Transverse colon (tissue), 4 donors: ENCODE data around the gene THSD8. TPM values are rescaled to one million over a fixed set of nuclear protein-coding genes. Genes with fewer than 3 reads are reported as not detected.

Experiments used
- DNase-seq: peaks from one replicate; pipeline ENCODE4 v3.0.0-alpha.2; 2019
- H3K27ac ChIP-seq, 4 donors: fragments of 200-600 bp; sonication (generic); 2 replicates each; pipeline ENCODE4 v1.5.1; 2016 to 2018; ENCODE audit warnings: inconsistent platforms in 4 of 4
- H3K27me3 ChIP-seq: fragments of 200-600 bp; sonication (generic); 2 replicates; pipeline ENCODE4 v1.5.1; 2017; ENCODE audit warnings: inconsistent platforms
- H3K36me3 ChIP-seq, 4 donors: fragments of 200-600 bp; sonication (generic); 2 replicates each; pipeline ENCODE4 v1.5.1; 2017 to 2019; ENCODE audit warnings: inconsistent platforms in 4 of 4
- H3K4me1 ChIP-seq, 4 donors: fragments of 200-600 bp; sonication (generic); 2 replicates each; pipeline ENCODE4 v1.5.1; 2017 to 2020; ENCODE audit warnings: inconsistent platforms in 4 of 4
- H3K4me3 ChIP-seq, 4 donors: fragments of 200-600 bp; sonication (generic); 1 replicate in 1 of 4; 2 replicates in 3 of 4; pipeline versions ENCODE4 v1.5.1 to v1.6.1; 2017 to 2019; ENCODE audit warnings: inconsistent platforms in 4 of 4
- H3K9me3 ChIP-seq, 2 donors: fragments of 200-600 bp; sonication (generic); 2 replicates each; pipeline ENCODE4 v1.5.1; 2017 to 2019; ENCODE audit warnings: inconsistent platforms in 2 of 2
- CTCF ChIP-seq, 5 experiments: fragments of 200-600 bp in 3 of 5; fragments of 450-650 bp in 2 of 5; sonication (generic) in 3 of 5; IDR thresholded peaks; 1 replicate in 2 of 5; 2 replicates in 3 of 5; pipeline ENCODE4 v1.5.1; 2016 to 2017; ENCODE audit warnings: antibody characterized with exemption in 5 of 5, inconsistent platforms in 3 of 5, mild to moderate bottlenecking in 2 of 5, moderate library complexity in 1 of 5
- EP300 ChIP-seq: sonication (generic); formaldehyde crosslinking; IDR thresholded peaks from one replicate; pipeline ENCODE4 v1.6.1; 2017; ENCODE audit warnings: antibody characterized with exemption, low read depth
- POLR2A ChIP-seq: fragments of 450-650 bp; IDR thresholded peaks from one replicate; pipeline ENCODE4 v1.6.1; 2016; ENCODE audit warnings: antibody characterized with exemption, mild to moderate bottlenecking, moderate library complexity
- POLR2AphosphoS5 ChIP-seq, 3 donors: sonication (generic); formaldehyde crosslinking; IDR thresholded peaks; one replicate each; pipeline ENCODE4 v1.6.1; 2016; ENCODE audit warnings: antibody characterized with exemption in 3 of 3
- WGBS, 2 donors: methylation state at CpG; one replicate each; pipeline ENCODE4 v1.1.5; 2018; ENCODE audit warnings: low coverage in 1 of 2; 5-methylcytosine and 5-hydroxymethylcytosine counted together
- in situ Hi-C, 4 donors: fragments of 200-750 bp; cut with MboI; loops; one replicate each; pipeline versions ENCODE4 v1.15.0 to v1.15.1; 2017; ENCODE audit warnings: low sequenced_read_pairs in 3 of 4, low pct_ligation_motif_present in 1 of 4, low pct_unique_long_range_greater_than_20kb in 1 of 4
- intact Hi-C: fragments of 100-400 bp; cut with DNase I; formaldehyde crosslinking; loops from one replicate; pipeline ENCODE4 v1.15.1; 2023; ENCODE audit warnings: low total_unique reads
- total RNA-seq, 4 donors: library from RNA; depleted of rRNA; stranded (reverse); fragments of >200 nt; gene quantifications; one replicate each; pipeline ENCODE4 v1.1.0, GENCODE V29; 2016

The THSD8 gene
- total RNA-seq, 4 donors from 2014 or later = 1.6 TPM; not detected in 3

GRCh38 chr19:12800923-12801465 is 875 bp upstream of the THSD8 start:
- WGBS, 2 donors = 3% methylated on average over 28 of the region's 38 CpGs; no CpG with 5 or more reads in 1 of the 2 donors
- Histone ChIP-seq H3K27ac (peak overlapping the region; percentile 80 to 88 (median 84)), H3K27me3 (no peaks in the 10 kb centered on the region), H3K36me3 (no peaks in the 10 kb centered on the region), H3K4me1 (peaks cover 13 to 30% (median 23%) of the 10 kb centered on the region in 4 donors), H3K4me3 (peak overlapping the region; percentile 36 to 84 (median 75)), H3K9me3 (no peaks in the 10 kb centered on the region)
- in situ Hi-C loops (no loop called here), intact Hi-C loops (loop anchor here (5.0 kb wide), 1 partner anchor 34 kb away; no protein-coding TSS in a partner anchor)
- DNase-seq = no peak
- TF ChIP-seq CTCF (IDR thresholded peaks at IDR 0.05) (no peak), POLR2A (no peak), EP300 (no peak), POLR2AphosphoS5 (IDR thresholded peaks at IDR 0.05) (no peak)

GRCh38 chr19:12802267-12803106 is 618 bp downstream of the THSD8 start:
- TF ChIP-seq POLR2AphosphoS5 (IDR thresholded peaks at IDR 0.05) (no peak), EP300 (no peak), POLR2A (peak; percentile 23), CTCF (IDR thresholded peaks at IDR 0.05) (no peak)
- Histone ChIP-seq H3K4me1 (peaks cover 15 to 32% (median 25%) of the 10 kb centered on the region in 4 donors), H3K27me3 (no peaks in the 10 kb centered on the region), H3K4me3 (peak overlapping the region; percentile 36 to 84 (median 75)), H3K27ac (peak overlapping the region; percentile 80 to 88 (median 84)), H3K9me3 (no peaks in the 10 kb centered on the region), H3K36me3 (no peaks in the 10 kb centered on the region)
- WGBS, 2 donors = 36 to 42% methylated on average over 16 to 22 of the region's 22 CpGs
- intact Hi-C loops (loop anchor here (5.0 kb wide), 1 partner anchor 35 kb away; no protein-coding TSS in a partner anchor), in situ Hi-C loops (no loop called here)
- DNase-seq = no peak

DNA sequence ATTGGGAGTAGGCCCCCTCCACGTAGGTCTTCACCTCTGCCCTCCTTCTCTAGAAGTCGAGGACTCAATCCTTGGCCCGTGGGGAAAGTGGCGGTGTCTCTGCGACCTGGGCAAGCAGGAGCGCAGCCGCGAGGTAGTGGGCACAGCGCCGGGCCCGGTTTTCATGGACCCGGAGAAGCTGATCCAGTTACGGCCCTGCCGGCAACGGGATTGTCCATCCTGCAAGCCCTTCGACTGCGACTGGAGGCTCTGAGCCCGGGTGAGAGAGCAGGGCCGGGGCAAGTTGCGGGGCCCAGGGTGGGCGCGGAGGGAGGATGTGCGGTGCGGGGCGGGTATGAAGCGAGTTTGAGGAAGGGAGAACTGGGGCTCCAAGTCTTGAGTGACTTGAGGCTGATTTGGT is 2.2 kb downstream of the THSD8 start:
- intact Hi-C loops (loop anchor here (5.0 kb wide), 1 partner anchor 37 kb away; no protein-coding TSS in a partner anchor), in situ Hi-C loops (no loop called here)
- Histone ChIP-seq H3K27ac (no peak overlapping the region), H3K27me3 (no peaks in the 10 kb centered on the region), H3K9me3 (no peaks in the 10 kb centered on the region), H3K36me3 (no peaks in the 10 kb centered on the region), H3K4me1 (peaks cover 15 to 32% (median 25%) of the 10 kb centered on the region in 4 donors), H3K4me3 (no peak overlapping the region)
- no peak for DNase-seq
- TF ChIP-seq POLR2AphosphoS5 (IDR thresholded peaks at IDR 0.05) (no peak), CTCF (IDR thresholded peaks at IDR 0.05) (no peak), EP300 (no peak), POLR2A (no peak)
- WGBS, 2 donors = 93% methylated on average over 26 of the region's 26 CpGs; no CpG with 5 or more reads in 1 of the 2 donors
